GM13977 (cell line): ENCODE data around the gene HS3ST4.

Experiments used
- DNase-seq: peaks from one replicate; pipeline ENCODE4 v3.0.0; 2012; ENCODE audit warnings: low spot score
- CTCF ChIP-seq: IDR thresholded peaks from 2 replicates; pipeline ENCODE4 v1.5.1; 2012; ENCODE audit warnings: mild to moderate bottlenecking, control low read depth; ENCODE audit not compliant: insufficient read depth; ENCODE audit errors: extremely low read depth, missing control alignments
- in situ Hi-C: fragments of 300-500 bp; cut with MboI; formaldehyde crosslinking; loops from one replicate; pipeline ENCODE4 v1.12.0; 2022; ENCODE audit warnings: low sequenced_read_pairs, low pct_unique_long_range_greater_than_20kb, mixed read lengths, inconsistent platforms; ENCODE audit not compliant: unreplicated experiment

Gene HS3ST4

DNA sequence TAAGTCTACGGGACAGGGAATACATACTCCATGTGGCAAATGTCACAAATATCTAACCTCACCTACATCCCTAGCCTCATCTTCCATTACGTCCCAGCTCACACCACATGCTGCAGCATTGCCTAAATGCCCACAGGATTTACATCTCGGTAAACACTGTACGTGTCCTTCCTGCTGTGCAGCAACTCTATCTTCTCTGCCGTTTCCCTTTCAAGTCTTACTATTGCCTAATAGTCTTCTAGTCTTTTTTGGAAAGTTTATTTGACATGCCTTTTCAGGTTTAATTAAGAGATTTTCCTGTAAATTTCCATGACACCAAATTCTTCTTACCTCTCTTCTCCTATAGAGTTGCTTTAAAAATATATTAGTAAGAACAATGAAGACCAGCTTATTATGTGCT lies 120.5 kb downstream of the HS3ST4 start:
- no peak for DNase-seq
- no peak for TF ChIP-seq CTCF

DNA sequence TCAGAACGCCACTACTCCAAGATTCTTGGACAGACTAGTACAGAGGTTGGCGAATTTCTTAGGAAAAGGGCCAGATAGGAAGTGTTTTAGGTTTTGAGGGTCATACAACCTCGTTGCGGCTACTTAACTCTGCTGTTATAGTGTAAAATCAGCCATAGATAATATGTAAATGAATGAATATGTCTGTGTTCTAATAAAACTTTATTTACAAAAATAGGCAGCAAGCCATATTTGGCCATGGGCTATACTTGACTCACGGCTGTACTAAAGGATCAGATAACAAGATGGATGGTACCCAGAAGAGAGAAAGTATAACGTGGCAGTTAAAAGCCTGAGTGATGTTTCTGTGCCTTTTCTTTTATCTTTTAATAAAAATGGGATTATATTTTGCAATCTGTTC lies 125.5 kb downstream of the HS3ST4 start:
- TF ChIP-seq CTCF, result no peak
- in situ Hi-C loops, result no loop called here
- DNase-seq, result no peak

More for the DNA sequence above, 120.5 kb downstream of the HS3ST4 start:
- in situ Hi-C loops, result no loop called here

GRCh38 chr16:25817876-25818275 lies 126.1 kb downstream of the HS3ST4 start:
- DNase-seq, result no peak
- no peak for TF ChIP-seq CTCF
- in situ Hi-C loops, result no loop called here

GRCh38 chr16:25823891-25824290 lies 132.1 kb downstream of the HS3ST4 start:
- in situ Hi-C loops, result no loop called here
- no peak for TF ChIP-seq CTCF
- DNase-seq, result no peak

DNA sequence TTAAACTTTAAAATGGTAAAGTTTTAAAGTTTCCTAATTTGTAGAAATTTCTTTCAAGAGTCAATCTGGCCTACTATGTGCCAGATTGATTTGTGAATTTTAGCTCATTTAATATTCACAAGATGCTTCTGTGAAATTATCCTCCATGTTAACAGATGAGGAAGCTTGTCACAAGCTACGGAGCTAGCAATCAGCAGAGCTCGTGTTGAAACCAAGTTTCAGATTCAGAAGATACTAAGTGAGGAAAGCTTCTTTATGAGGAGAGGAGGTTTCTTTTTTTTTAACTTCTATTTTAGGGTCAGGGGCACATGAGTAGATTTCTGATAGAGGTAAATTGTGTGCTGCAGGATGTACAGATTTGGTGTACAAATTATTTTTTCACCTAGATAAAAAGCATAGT lies 135.9 kb downstream of the HS3ST4 start:
- in situ Hi-C loops, result loop anchor here (25.0 kb wide), 3 partner anchors 540 to 1635 kb away; no protein-coding TSS in a partner anchor
- no peak for TF ChIP-seq CTCF
- no peak for DNase-seq

GRCh38 chr16:25828510-25828909 lies 136.8 kb downstream of the HS3ST4 start:
- TF ChIP-seq CTCF, result no peak
- in situ Hi-C loops, result loop anchor here (25.0 kb wide), 3 partner anchors 541 to 1634 kb away; no protein-coding TSS in a partner anchor
- DNase-seq, result no peak

GRCh38 chr16:25832291-25832690 lies 140.5 kb downstream of the HS3ST4 start:
- DNase-seq, result no peak
- in situ Hi-C loops, result loop anchor here (25.0 kb wide), 3 partner anchors 545 to 1630 kb away; no protein-coding TSS in a partner anchor
- no peak for TF ChIP-seq CTCF
